Measurements from ENCODE around the gene CAB39.
"Not testable (repeated sequence)": the region's sequence is repeated elsewhere in the genome, so short reads cannot be mapped to it uniquely, and the experiment has no call there.

Gene CAB39

GRCh38 chr2:230695551-230695950 is 17.1 kb upstream of the CAB39 start:
- H3K27me3 ChIP-seq (ENCODE audit: insufficient read depth, poor library complexity, severe bottlenecking): no peaks in the 10 kb centered on the region
- DNase-seq (ENCODE audit: low read depth in 1 of 2, low spot score in 1 of 2): no peak
- TF ChIP-seq CTCF (IDR thresholded peaks at IDR 0.05; ENCODE audit: insufficient read depth, low read length) (no peak), POLR2AphosphoS5 (IDR thresholded peaks at IDR 0.05; ENCODE audit: low read depth) (no peak), GABPA (IDR thresholded peaks at IDR 0.05; ENCODE audit: low read depth) (no peak), SPI1 (IDR thresholded peaks at IDR 0.05; ENCODE audit: borderline replicate concordance, low read depth) (no peak), REST (IDR thresholded peaks at IDR 0.05; ENCODE audit: insufficient replicate concordance, low read depth) (no peak)
- H3K4me3 ChIP-seq (replicated peaks; ENCODE audit: insufficient read depth, low read length): no peak overlapping the region
- H3K27ac ChIP-seq (replicated peaks): no peak overlapping the region

- no peak for DNase-seq (ENCODE audit: low read depth in 1 of 2, low spot score in 1 of 2)
Measured at GRCh38 chr2:230696670-230697069, 16.0 kb upstream of the CAB39 start.

GRCh38 chr2:230697676-230698075 is 15.0 kb upstream of the CAB39 start:
- Histone ChIP-seq H3K4me3 (replicated peaks; ENCODE audit: insufficient read depth, low read length) (no peak overlapping the region), H3K27me3 (ENCODE audit: insufficient read depth, poor library complexity, severe bottlenecking) (no peaks in the 10 kb centered on the region), H3K27ac (replicated peaks) (no peak overlapping the region)
- TF ChIP-seq REST (IDR thresholded peaks at IDR 0.05; ENCODE audit: insufficient replicate concordance, low read depth) (no peak), SPI1 (IDR thresholded peaks at IDR 0.05; ENCODE audit: borderline replicate concordance, low read depth) (no peak), POLR2AphosphoS5 (IDR thresholded peaks at IDR 0.05; ENCODE audit: low read depth) (no peak), CTCF (IDR thresholded peaks at IDR 0.05; ENCODE audit: insufficient read depth, low read length) (no peak), GABPA (IDR thresholded peaks at IDR 0.05; ENCODE audit: low read depth) (no peak)
- no peak for DNase-seq (ENCODE audit: low read depth in 1 of 2, low spot score in 1 of 2)

More at GRCh38 chr2:230696670-230697069, 16.0 kb upstream of the CAB39 start:
- H3K27me3 ChIP-seq (ENCODE audit: insufficient read depth, poor library complexity, severe bottlenecking): no peaks in the 10 kb centered on the region
- no peak overlapping the region for H3K4me3 ChIP-seq (replicated peaks; ENCODE audit: insufficient read depth, low read length)
- TF ChIP-seq CTCF (IDR thresholded peaks at IDR 0.05; ENCODE audit: insufficient read depth, low read length): no peak
- no peak overlapping the region for H3K27ac ChIP-seq (replicated peaks)

GRCh38 chr2:230698753-230699152 is 13.9 kb upstream of the CAB39 start:
- not testable (repeated sequence) for DNase-seq (ENCODE audit: low read depth in 1 of 2, low spot score in 1 of 2); H3K27me3 ChIP-seq (ENCODE audit: insufficient read depth, poor library complexity, severe bottlenecking)

More at GRCh38 chr2:230698753-230699152, 13.9 kb upstream of the CAB39 start:
- not testable (repeated sequence) for H3K4me3 ChIP-seq (replicated peaks; ENCODE audit: insufficient read depth, low read length); H3K27ac ChIP-seq (replicated peaks)
